HCT116 (cell line): ENCODE data around the gene USP3. TPM values are rescaled to one million over a fixed set of nuclear protein-coding genes. Genes with fewer than 3 reads are reported as not detected.

Source experiments
- ATAC-seq: fragments of 200-7000 bp; cut with Tn5 transposase; 2 replicates; pipeline ENCODE4 v1.9.1; 2020; ENCODE audit warnings: mild to moderate bottlenecking, moderate library complexity
- BruUV-seq: library from RNA; stranded (reverse); fragments of 400-500 nt; replicated peaks from 2 replicates; lab custom pipeline; 2021; lab: Mats Ljungman, UMichigan
- CTCF ChIA-PET: fragments of 300-600 bp; sonication (Branson Sonifier 250); formaldehyde crosslinking; loops from one replicate; lab custom pipeline; 2021; ENCODE audit warnings: antibody characterized with exemption; lab: Charles Lee
- POLR2A ChIA-PET: fragments of 300-600, 350-600 bp; sonication (Branson Sonifier 250); formaldehyde crosslinking; loops from one replicate; lab custom pipeline; 2021; ENCODE audit warnings: antibody characterized with exemption; lab: Charles Lee
- RAD21 ChIA-PET, 2 experiments: fragments of 300-600 bp; sonication (Branson Sonifier 250); formaldehyde crosslinking; loops; one replicate each; lab custom pipeline; 2023; ENCODE audit warnings: low total read pairs in 2 of 2; ENCODE audit not compliant: uncharacterized antibody in 2 of 2, unreplicated experiment in 2 of 2, low non-redundant PET in 1 of 2; lab: Charles Lee
- DNase-seq: peaks from one replicate; pipeline ENCODE4 v3.0.0-alpha.2; 2010; ENCODE audit warnings: low read depth, low spot score
- H2AFZ ChIP-seq: fragments of 200-600 bp; shearing (Covaris generic), sonication (generic); 2 replicates; pipeline ENCODE4 v1.6.1; 2017; ENCODE audit warnings: low read depth, mixed run types, mixed read lengths, antibody characterized with exemption, low read length; ENCODE audit not compliant: poor library complexity, severe bottlenecking
- H3K27ac ChIP-seq: 2 replicates; pipeline ENCODE4 v1.5.1; 2012; ENCODE audit warnings: low read depth, low read length
- H3K27me3 ChIP-seq: fragments of 200-600 bp; sonication (generic); 2 replicates; pipeline ENCODE4 v1.6.1; 2016; ENCODE audit warnings: mixed run types, low read length, mixed read lengths; ENCODE audit not compliant: insufficient read depth
- H3K36me3 ChIP-seq, 2 experiments: fragments of 200-500 bp in 1 of 2; fragments of 200-600 bp in 1 of 2; sonication (Bioruptor generic) in 1 of 2; sonication (generic) in 1 of 2; 2 replicates each; pipeline versions ENCODE4 v1.5.1 to v1.6.1; 2014 to 2016; ENCODE audit warnings: low read length in 2 of 2, inconsistent platforms in 1 of 2, mixed read lengths in 1 of 2, mixed run types in 1 of 2; ENCODE audit not compliant: insufficient read depth in 2 of 2, control insufficient read depth in 1 of 2
- H3K4me1 ChIP-seq, 2 experiments: fragments of 200-600 bp in 1 of 2; sonication (generic) in 1 of 2; 2 replicates each; pipeline versions ENCODE4 v1.5.1 to v1.6.1; 2012 to 2017; ENCODE audit warnings: low read length in 2 of 2, inconsistent platforms in 1 of 2, mild to moderate bottlenecking in 1 of 2, mixed read lengths in 1 of 2, mixed run types in 1 of 2, moderate library complexity in 1 of 2; ENCODE audit not compliant: insufficient read depth in 2 of 2, control insufficient read depth in 1 of 2
- H3K4me2 ChIP-seq: fragments of 200-600 bp; sonication (generic); 2 replicates; pipeline ENCODE4 v1.6.1; 2017; ENCODE audit warnings: mixed run types, low read length, mixed read lengths
- H3K4me3 ChIP-seq, 2 experiments: fragments of 200-600 bp in 1 of 2; sonication (generic) in 1 of 2; replicated peaks in 1 of 2; 2 replicates each; pipeline ENCODE4 v1.5.1; 2011 to 2016; ENCODE audit warnings: low read length in 2 of 2, control low read depth in 1 of 2, low read depth in 1 of 2, mild to moderate bottlenecking in 1 of 2, mixed read lengths in 1 of 2, mixed run types in 1 of 2
- H3K79me2 ChIP-seq: fragments of 200-600 bp; sonication (generic); 2 replicates; pipeline ENCODE4 v1.6.1; 2017; ENCODE audit warnings: mild to moderate bottlenecking, mixed run types, low read length, moderate library complexity, mixed read lengths; ENCODE audit not compliant: insufficient read depth
- H3K9ac ChIP-seq: fragments of 200-600 bp; sonication (generic); 2 replicates; pipeline ENCODE4 v1.6.1; 2016; ENCODE audit warnings: low read length, mixed read lengths
- H3K9me2 ChIP-seq: fragments of 200-600 bp; sonication (generic), shearing (Covaris generic); 2 replicates; pipeline ENCODE4 v1.6.1; 2017; ENCODE audit warnings: mixed run types, mild to moderate bottlenecking, moderate library complexity; ENCODE audit not compliant: insufficient read depth
- H3K9me3 ChIP-seq, 2 experiments: fragments of 200-500 bp in 1 of 2; fragments of 200-600 bp in 1 of 2; sonication (Bioruptor generic) in 1 of 2; sonication (generic) in 1 of 2; 2 replicates each; pipeline ENCODE4 v1.6.1; 2014 to 2017; ENCODE audit warnings: low read length in 2 of 2, mixed read lengths in 2 of 2, inconsistent platforms in 1 of 2, low read depth in 1 of 2, mild to moderate bottlenecking in 1 of 2, mixed run types in 1 of 2, moderate library complexity in 1 of 2; ENCODE audit not compliant: control insufficient read depth in 1 of 2, insufficient read depth in 1 of 2
- H4K20me1 ChIP-seq: fragments of 200-600 bp; sonication (generic), shearing (Covaris generic); 2 replicates; pipeline ENCODE4 v1.6.1; 2017; ENCODE audit warnings: mixed run types, mild to moderate bottlenecking, moderate library complexity; ENCODE audit not compliant: insufficient read depth
- CBX3 ChIP-seq: IDR thresholded peaks from 2 replicates; pipeline ENCODE4 v1.6.1; 2012; ENCODE audit warnings: low read depth
- ELF1 ChIP-seq: IDR thresholded peaks from 2 replicates; pipeline ENCODE4 v1.6.1; 2012; ENCODE audit warnings: low read depth, borderline replicate concordance
- EZH2 ChIP-seq: fragments of 200-600 bp; sonication (generic); IDR thresholded peaks from 2 replicates; pipeline ENCODE4 v1.6.1; 2017; ENCODE audit warnings: antibody characterized with exemption, mixed run types
- JUND ChIP-seq: IDR thresholded peaks from 2 replicates; pipeline ENCODE4 v1.6.1; 2012
- POLR2AphosphoS5 ChIP-seq: IDR thresholded peaks from 2 replicates; pipeline ENCODE4 v1.6.1; 2011; ENCODE audit warnings: mild to moderate bottlenecking, low read depth, low read length, moderate library complexity
- SRF ChIP-seq: IDR thresholded peaks from 2 replicates; pipeline ENCODE4 v1.6.1; 2012; ENCODE audit warnings: low read depth
- ZFX ChIP-seq: fragments of 450-650 bp; IDR thresholded peaks from 2 replicates; pipeline ENCODE4 v1.6.1; 2017
- intact Hi-C: fragments of 100-400 bp; cut with micrococcal nuclease; formaldehyde crosslinking; loops from 2 replicates; pipeline ENCODE4 v1.10.0; 2022
- total RNA-seq: library from RNA; stranded (reverse); gene quantifications from one replicate; pipeline ENCODE4 v1.2.1, GENCODE V29; 2021; ENCODE audit not compliant: unreplicated experiment
- TF ChIP-seq, protein P1 (sequence below): IDR thresholded peaks from 2 replicates; pipeline ENCODE4 v1.6.1; 2012

Gene USP3
- total RNA-seq, 1 experiment from 2014 or later: 61.6 TPM

DNA sequence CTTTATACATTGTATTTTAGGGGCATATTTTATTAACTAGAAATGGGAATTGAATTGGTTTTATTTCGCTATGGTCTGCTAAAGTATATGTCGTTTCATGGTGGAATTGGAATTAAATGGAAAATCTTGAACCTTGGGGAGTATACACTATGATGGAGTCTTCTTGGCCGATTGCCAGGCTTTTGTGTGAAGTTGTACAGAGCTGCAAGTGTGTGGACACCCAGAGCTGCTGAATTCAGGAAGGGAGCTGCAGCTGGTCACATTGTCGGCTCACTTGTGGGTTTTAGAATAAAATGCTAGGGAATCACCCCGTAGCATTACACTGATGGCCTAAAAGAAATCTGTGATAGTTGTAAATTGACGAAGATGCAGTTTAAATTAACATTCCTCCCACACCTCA lies 35.1 kb downstream of the USP3 start:
- ATAC-seq: no peak
- ChIA-PET RAD21 (no interaction called here), POLR2A (no interaction called here), CTCF (no interaction called here)
- no peaks in the 10 kb centered on the region for H3K9me2 ChIP-seq
- H3K79me2 ChIP-seq: peaks cover 72% of the 10 kb centered on the region
- H3K9ac ChIP-seq: no peak overlapping the region
- H3K4me2 ChIP-seq: no peak overlapping the region
- H3K4me1 ChIP-seq: no peaks in the 10 kb centered on the region
- H3K9me3 ChIP-seq: no peaks in the 10 kb centered on the region
- H3K27ac ChIP-seq: no peak overlapping the region
- no peak overlapping the region for H2AFZ ChIP-seq
- TF ChIP-seq, protein P1, sequence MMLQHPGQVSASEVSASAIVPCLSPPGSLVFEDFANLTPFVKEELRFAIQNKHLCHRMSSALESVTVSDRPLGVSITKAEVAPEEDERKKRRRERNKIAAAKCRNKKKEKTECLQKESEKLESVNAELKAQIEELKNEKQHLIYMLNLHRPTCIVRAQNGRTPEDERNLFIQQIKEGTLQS: no peak
- TF ChIP-seq ELF1: no peak
- no peak for TF ChIP-seq POLR2AphosphoS5
- H3K4me3 ChIP-seq: no peak overlapping the region
- no peak for DNase-seq
- H3K36me3 ChIP-seq: 0 out of 4 replicates have a peak, but pooled peaks cover 0 to 2% of the 10 kb centered on the region in 2 experiments
- peaks cover 8% of the 10 kb centered on the region; the same call in 1 of the 2 replicates for H4K20me1 ChIP-seq
- intact Hi-C loops: no loop called here
- no peaks in the 10 kb centered on the region for H3K27me3 ChIP-seq
- BruUV-seq: no TSS peak

DNA sequence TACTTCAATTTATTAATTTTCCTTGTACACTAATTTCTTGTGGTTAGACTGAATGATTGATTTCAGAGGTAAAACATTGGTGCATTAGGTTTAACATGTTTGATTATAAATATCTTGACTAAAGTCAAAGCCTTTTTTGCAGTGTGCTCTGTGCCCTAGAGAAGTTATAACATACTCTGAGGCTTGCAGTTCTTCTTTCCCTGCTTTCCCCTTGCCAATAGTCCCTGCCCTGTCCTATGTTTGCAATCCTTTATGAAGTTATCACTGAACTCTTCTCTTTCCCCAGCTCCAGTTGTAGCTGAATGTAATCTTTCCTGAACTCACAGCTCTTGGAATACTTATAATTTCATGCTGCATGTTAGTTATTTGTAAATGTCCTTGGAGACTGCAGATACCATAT lies 35.6 kb downstream of the USP3 start:
- Histone ChIP-seq H2AFZ (no peak overlapping the region), H3K9me3 (no peaks in the 10 kb centered on the region), H3K4me2 (no peak overlapping the region), H3K9ac (no peak overlapping the region), H3K9me2 (no peaks in the 10 kb centered on the region), H3K27ac (no peak overlapping the region), H4K20me1 (peaks cover 9% of the 10 kb centered on the region; the same call in 1 of the 2 replicates), H3K4me1 (no peaks in the 10 kb centered on the region), H3K27me3 (no peaks in the 10 kb centered on the region), H3K79me2 (peaks cover 73% of the 10 kb centered on the region), H3K36me3 (0 out of 4 replicates have a peak, but pooled peaks cover 0 to 2% of the 10 kb centered on the region in 2 experiments), H3K4me3 (no peak overlapping the region)
- intact Hi-C loops: no loop called here
- ATAC-seq: no peak
- CTCF ChIA-PET: no interaction called here
- TF ChIP-seq SRF (no peak), JUND (no peak), ZFX (no peak), CBX3 (no peak), EZH2 (no peak), ELF1 (no peak)
- TF ChIP-seq, protein P1: no peak
- RAD21 ChIA-PET: no interaction called here
- POLR2A ChIA-PET: no interaction called here
- BruUV-seq: no TSS peak
- no peak for DNase-seq
